GM18858 (cell line): ENCODE results near the gene TXNDC15.

ENCODE experiments used
- ATAC-seq: cut with Tn5 transposase; IDR thresholded peaks from one replicate; pipeline ENCODE4 v1.9.1; 2021; ENCODE audit not compliant: unreplicated experiment

TXNDC15 gene

DNA sequence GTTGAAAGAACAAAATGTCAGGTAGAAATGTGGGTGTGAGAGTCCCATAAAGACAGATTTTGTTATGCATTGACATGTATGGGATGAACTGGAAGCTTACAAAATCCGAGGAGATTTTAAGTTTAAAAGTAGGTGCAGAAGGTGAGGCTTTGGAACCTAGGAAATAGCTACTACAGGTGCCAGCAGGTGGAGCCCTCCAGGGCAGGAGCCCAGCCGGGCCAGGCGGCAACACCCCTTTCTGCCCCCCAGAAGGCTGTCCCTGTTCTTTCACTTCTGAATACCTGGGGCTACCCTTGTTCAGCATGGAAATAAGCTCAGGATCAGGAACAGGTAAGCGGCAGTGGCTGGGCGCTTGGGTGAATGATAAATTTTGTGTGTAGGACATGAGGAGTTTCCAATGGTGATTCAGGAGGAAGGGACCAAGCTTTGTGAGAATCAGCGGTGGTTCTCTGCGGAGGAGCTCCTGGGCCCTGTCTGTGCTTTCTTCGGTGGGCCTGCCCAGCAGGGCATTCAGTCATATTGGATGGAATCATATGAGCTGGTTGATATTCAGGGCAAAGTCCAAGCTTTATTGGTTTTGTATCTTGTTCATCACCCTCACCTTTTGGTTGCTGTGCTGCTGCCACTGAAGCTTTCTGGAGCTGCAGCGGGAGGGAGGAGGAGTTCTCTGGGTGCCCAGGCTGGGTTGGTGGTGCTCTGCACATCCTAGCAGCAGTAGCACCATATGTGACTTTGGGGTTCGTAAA lies 43.1 kb downstream of the TXNDC15 start:
- no peak for ATAC-seq

DNA sequence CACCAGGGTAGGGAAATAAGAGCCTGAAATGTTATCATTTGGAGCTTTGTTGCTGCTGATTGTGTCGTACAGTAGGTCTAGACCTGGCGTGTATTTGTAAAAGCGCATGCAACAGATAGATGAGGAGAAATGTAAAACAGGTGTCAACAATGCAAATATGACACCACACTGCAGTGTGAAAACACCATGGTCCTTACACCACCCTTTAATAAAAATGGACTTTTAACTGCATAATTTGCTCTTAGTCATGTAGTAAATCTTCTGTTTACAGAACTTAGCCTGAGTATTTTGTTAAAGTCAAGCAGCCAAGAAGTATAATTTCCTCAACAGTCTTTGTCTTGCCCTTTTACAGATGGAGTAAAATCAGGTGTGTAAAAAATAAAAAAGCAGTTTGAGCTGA lies 44.7 kb downstream of the TXNDC15 start:
- no peak for ATAC-seq

GRCh38 chr5:134920848-134921575 lies 46.8 kb downstream of the TXNDC15 start:
- ATAC-seq = no peak

DNA sequence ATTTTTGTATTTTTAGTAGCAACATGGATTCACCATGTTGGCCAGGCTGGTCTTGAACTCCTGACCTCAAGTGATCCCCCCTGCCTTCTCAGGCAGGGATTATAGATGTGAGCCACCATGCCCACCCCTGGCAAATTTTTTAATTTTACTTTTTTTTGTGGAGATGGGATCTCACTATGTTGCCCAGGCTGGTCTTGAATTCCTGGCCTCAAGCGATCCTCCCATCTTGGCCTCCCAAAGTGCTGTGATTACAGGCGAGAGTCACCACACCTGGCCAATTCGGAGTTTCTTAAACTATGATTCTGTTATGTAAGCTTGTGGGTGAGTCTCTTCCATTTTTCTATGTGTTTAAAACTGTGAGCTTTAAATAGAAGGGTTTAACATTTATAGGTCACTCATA lies 58.3 kb downstream of the TXNDC15 start:
- no peak for ATAC-seq

GRCh38 chr5:134934202-134934601 lies 60.0 kb downstream of the TXNDC15 start:
- no peak for ATAC-seq

GRCh38 chr5:134935711-134936602 lies 61.8 kb downstream of the TXNDC15 start:
- ATAC-seq = no peak

DNA sequence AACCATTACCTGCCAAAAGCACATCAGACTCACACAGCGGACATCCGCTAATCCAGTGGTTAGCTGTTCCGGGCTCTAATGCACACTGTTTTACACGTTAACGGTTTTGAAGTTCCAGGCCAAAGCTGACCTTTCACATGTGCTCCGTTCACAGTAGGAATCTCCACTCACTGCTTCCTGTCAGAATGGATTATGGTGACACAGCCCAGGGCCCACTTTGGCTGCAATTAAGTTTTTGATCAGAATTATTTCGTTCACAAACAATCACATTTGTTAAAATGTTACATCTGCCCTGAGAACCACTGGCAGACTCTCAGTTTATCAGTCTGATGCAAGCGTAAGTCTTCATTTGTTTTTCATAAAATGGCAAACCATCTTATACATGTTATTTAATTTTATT lies 63.4 kb downstream of the TXNDC15 start:
- ATAC-seq = no peak

DNA sequence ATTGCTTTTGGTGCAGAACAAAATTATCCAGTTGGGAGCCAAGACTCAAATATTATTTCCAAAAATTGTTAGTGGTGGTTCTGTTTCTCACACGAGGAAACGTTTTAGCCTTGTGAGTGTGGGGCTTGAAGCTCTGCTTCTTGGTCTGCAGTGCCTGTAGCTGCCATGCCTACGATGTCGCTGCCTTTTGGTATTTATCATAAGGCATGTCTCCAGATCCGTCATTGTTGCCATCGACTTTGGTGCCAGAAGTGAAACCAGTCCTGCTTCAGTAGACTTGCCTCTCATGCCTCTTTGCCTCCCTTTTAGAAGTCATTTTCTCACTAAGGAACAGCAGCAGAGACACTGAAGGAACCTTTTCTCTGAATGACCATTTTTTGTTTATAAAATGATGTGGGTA lies 63.9 kb downstream of the TXNDC15 start:
- no peak for ATAC-seq

DNA sequence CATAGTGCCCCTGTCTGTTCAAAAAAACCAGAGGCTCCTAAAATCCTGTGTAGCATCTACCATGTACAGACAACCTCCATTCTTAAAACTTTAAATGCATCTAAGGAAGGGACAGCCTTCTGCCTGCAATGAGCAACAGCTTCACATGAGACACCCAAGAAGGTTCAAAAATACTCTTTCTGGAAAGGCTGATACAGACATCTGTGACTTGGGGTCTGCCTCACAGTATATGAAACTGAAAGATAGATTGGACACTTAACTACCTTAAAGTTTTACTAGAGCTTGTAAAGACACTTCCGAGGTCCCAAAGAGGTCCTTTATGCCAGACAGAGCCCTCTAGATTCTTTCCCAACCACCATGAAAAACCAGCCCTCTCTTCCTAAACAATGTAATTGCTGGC lies 65.3 kb downstream of the TXNDC15 start:
- no peak for ATAC-seq

GRCh38 chr5:134943547-134943946 lies 69.4 kb downstream of the TXNDC15 start:
- no peak for ATAC-seq

DNA sequence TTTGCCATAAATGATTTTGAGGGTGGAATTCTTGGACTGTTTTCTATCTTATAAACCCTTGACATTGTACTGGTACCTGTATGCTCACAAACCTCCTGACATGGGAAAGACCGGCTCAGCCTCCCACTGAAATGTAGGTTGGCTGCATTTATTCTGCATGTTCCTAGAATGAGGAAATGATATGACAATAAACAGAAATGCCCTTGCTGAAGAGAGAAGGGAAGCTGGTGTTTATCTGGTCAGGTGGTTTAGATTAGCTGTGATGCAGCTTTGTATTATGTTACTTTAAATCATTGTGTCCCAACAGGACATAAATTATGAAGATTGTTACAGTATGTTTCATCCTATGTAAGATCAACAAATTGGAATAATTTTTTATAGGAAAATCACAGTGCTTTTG lies 70.5 kb downstream of the TXNDC15 start:
- no peak for ATAC-seq

DNA sequence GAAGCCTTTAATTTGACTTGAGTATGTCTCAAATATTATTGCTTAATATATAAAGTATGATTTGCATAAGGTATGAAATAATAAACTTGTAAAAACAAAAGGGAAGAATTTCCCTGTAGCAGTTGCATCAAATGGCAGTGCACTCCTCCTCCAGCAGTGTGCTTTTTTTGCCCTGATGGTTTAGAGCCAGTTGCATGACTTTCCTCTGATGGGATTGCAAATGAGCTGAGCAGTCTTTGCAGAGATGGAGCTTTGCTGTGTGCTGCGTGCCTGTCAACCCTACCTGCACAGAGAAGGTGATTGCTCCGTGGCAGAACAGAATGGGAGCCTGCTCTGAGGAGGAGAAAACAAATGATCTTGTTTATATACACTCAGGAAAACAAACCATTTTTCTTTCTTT lies 70.9 kb downstream of the TXNDC15 start:
- ATAC-seq = no peak

DNA sequence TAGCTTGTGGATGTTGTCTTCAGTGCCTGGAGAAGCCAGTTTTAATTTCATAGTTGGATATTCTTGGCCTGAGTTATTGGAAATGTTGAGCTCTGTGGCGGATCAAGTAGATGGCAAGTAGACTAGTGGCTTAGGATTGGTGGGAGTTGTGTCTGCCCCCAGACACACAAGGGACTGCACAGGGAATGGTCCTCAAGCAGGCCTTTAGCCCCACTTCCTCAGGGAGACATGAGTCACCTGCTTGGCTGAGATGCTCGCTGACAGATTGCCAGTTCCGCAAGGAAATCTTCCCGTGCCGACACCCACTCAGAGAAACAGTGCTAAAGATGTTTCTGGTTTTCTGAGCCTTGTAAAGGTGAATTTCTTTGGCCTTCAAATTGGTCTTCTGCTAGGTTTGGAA lies 74.7 kb downstream of the TXNDC15 start:
- ATAC-seq = no peak

DNA sequence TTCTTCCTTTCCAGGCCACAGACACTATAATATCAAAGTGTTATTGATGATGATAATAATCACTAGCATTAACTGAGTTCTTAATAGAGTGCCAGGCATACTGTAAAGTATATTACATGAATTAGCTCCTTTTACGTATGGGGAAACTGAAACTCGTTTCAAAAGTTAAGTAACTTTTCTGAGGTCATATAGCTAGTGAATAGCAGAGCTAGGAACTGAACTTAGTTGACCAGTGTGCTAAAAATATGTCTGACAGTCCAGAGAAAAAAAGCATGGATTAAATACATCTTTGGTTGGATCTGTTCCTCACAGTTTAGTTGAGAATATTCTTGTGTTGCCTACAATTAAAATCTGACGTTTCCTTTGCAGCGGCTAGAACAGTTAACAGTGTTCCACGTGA lies 75.1 kb downstream of the TXNDC15 start:
- no peak for ATAC-seq
